ENCODE data around the gene SPG7.
"Not testable (repeated sequence)": the region's sequence is repeated elsewhere in the genome, so short reads cannot be mapped to it uniquely, and the experiment has no call there.

SPG7 gene

GRCh38 chr16:89565506-89566372, 57.5 kb downstream of the SPG7 start:
- peak overlapping the region; percentile 85 for H3K27ac ChIP-seq (ENCODE audit: poor library complexity, severe bottlenecking)
- TF ChIP-seq CTCF (IDR thresholded peaks at IDR 0.05; ENCODE audit: poor library complexity, severe bottlenecking) = peak; percentile 79
- peaks cover 20% of the 10 kb centered on the region for H3K4me1 ChIP-seq (ENCODE audit: insufficient read depth, poor library complexity, severe bottlenecking)
- ATAC-seq (ENCODE audit: low read depth) = peak; percentile 46
- H3K36me3 ChIP-seq (ENCODE audit: low read depth) = peaks cover 41% of the 10 kb centered on the region
- H3K27me3 ChIP-seq (ENCODE audit: insufficient read depth, poor library complexity, severe bottlenecking) = no peaks in the 10 kb centered on the region
- peak; percentile 82 for DNase-seq (ENCODE audit: low spot score)
- no peaks in the 10 kb centered on the region for H3K9me3 ChIP-seq (ENCODE audit: severe bottlenecking)
- no peak overlapping the region for H3K4me3 ChIP-seq (ENCODE audit: severe bottlenecking)

DNA sequence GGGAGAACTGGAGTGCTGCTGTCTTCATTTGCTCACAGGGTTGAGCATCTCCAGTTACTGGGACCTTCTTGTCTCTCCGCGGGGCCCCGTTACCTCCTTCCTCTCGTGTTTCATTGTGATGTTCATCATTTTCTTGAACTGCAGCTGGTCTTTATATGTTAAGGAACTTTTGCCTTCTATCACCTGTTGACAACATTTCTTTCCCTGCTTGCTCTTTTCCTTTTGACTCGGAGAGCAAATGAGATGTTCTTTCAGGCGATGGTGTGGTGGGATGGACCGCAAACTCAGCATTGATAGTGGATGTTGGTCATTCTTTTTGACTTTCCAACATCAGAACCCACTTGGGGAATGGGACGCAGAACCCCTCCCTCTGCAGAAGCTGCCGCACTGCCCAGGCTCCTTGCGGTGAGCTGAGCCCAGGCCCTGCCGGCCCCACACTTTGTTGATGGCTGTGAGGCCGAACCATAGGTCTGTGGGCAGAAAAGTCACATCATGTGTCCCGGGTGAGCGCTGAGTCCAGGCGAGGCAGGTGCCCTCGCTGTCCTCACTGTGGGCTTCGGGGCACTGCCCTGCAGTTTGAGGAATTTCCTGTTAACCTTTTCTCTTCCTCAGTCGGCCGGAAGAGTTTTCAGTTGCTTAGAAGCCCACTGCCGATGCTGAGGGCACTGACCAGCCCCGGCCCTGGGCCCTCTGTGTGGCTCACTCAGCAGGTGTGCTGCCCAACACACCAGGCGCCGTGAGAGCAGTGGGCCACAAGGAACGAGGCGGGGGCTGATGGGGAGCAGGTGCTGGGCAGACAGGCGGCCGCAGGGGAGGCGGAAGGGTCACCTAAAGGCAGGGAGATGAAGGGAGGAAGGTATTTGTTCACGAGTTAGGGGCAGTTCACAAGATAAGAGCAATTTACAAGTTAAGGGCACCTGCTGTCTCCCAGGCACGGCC, 59.7 kb downstream of the SPG7 start:
- H3K27ac ChIP-seq (ENCODE audit: poor library complexity, severe bottlenecking) = no peak overlapping the region
- H3K4me1 ChIP-seq (ENCODE audit: insufficient read depth, poor library complexity, severe bottlenecking) = peaks cover 13% of the 10 kb centered on the region
- no peaks in the 10 kb centered on the region for H3K27me3 ChIP-seq (ENCODE audit: insufficient read depth, poor library complexity, severe bottlenecking)
- H3K9me3 ChIP-seq (ENCODE audit: severe bottlenecking) = no peaks in the 10 kb centered on the region
- peak; percentile 72 for DNase-seq (ENCODE audit: low spot score)
- H3K4me3 ChIP-seq (ENCODE audit: severe bottlenecking) = no peak overlapping the region
- peaks cover 19% of the 10 kb centered on the region for H3K36me3 ChIP-seq (ENCODE audit: low read depth)
- no peak for TF ChIP-seq CTCF (IDR thresholded peaks at IDR 0.05; ENCODE audit: poor library complexity, severe bottlenecking)
- ATAC-seq (ENCODE audit: low read depth) = no peak

DNA sequence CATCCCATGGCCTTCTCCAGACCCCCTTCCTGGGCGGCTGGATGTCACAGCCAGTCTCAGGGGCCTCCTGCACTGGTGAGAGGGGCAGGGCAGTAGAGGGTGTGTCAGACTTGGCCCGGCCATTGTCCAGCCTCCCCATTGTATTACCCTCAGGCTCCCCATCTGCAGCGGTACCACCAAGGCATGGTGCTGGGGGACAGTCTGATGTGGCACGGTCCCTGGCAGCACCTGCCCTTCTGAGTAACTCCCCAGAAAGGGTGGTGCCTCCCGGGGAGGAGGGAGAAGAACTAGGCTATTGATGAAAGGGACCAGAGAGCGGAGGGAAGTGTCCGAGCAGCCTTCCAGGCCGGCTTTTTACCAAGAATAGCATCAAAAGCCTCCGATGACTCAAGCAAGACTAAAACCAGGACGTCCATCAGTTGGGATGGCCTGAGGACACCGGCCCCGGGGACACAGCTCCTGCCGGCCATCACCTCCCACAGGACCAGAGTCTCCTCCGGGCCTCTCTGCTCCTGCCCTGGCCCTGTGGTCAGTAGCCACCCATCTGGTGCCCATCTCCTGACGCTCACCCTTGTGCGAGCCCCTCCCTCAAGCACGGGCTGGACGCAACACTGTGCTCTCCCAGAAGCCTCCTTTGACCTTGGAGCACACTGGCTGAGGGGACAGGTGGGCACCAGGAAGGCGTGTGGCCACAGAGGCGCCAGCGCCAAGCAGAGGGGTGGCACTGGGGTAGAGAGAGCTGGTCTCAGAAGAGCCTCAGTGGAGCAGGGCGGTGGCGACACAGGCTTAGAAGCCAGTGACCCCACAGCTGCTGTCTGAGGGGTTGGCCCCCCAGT, 61.5 kb downstream of the SPG7 start:
- Histone ChIP-seq H3K4me3 (ENCODE audit: severe bottlenecking) (no peak overlapping the region), H3K36me3 (ENCODE audit: low read depth) (peaks cover 1% of the 10 kb centered on the region), H3K27ac (ENCODE audit: poor library complexity, severe bottlenecking) (no peak overlapping the region), H3K4me1 (ENCODE audit: insufficient read depth, poor library complexity, severe bottlenecking) (peaks cover 9% of the 10 kb centered on the region), H3K27me3 (ENCODE audit: insufficient read depth, poor library complexity, severe bottlenecking) (no peaks in the 10 kb centered on the region), H3K9me3 (ENCODE audit: severe bottlenecking) (no peaks in the 10 kb centered on the region)
- TF ChIP-seq CTCF (IDR thresholded peaks at IDR 0.05; ENCODE audit: poor library complexity, severe bottlenecking) = no peak
- ATAC-seq (ENCODE audit: low read depth) (no peak), DNase-seq (ENCODE audit: low spot score) (no peak)

GRCh38 chr16:89570342-89570923, 62.2 kb downstream of the SPG7 start:
- no peak for ATAC-seq (ENCODE audit: low read depth)
- Histone ChIP-seq H3K4me1 (ENCODE audit: insufficient read depth, poor library complexity, severe bottlenecking) (peaks cover 2% of the 10 kb centered on the region), H3K36me3 (ENCODE audit: low read depth) (no peaks in the 10 kb centered on the region), H3K9me3 (ENCODE audit: severe bottlenecking) (no peaks in the 10 kb centered on the region), H3K27me3 (ENCODE audit: insufficient read depth, poor library complexity, severe bottlenecking) (no peaks in the 10 kb centered on the region), H3K4me3 (ENCODE audit: severe bottlenecking) (no peak overlapping the region), H3K27ac (ENCODE audit: poor library complexity, severe bottlenecking) (no peak overlapping the region)
- no peak for DNase-seq (ENCODE audit: low spot score)
- no peak for TF ChIP-seq CTCF (IDR thresholded peaks at IDR 0.05; ENCODE audit: poor library complexity, severe bottlenecking)

GRCh38 chr16:89570983-89571598, 62.9 kb downstream of the SPG7 start:
- H3K36me3 ChIP-seq (ENCODE audit: low read depth); H3K27me3 ChIP-seq (ENCODE audit: insufficient read depth, poor library complexity, severe bottlenecking); H3K4me1 ChIP-seq (ENCODE audit: insufficient read depth, poor library complexity, severe bottlenecking); H3K27ac ChIP-seq (ENCODE audit: poor library complexity, severe bottlenecking); H3K9me3 ChIP-seq (ENCODE audit: severe bottlenecking); ATAC-seq (ENCODE audit: low read depth); DNase-seq (ENCODE audit: low spot score); H3K4me3 ChIP-seq (ENCODE audit: severe bottlenecking): not testable (repeated sequence)

All from RWPE2 (cell line).